Left ventricle myocardium superior (tissue), 1 donor: Measurements from ENCODE around the gene APLF. TPM values are rescaled to one million over a fixed set of nuclear protein-coding genes. Genes with fewer than 3 reads are reported as not detected.

Experiments
- ATAC-seq: fragments of 200-7000 bp; cut with Tn5 transposase; one replicate; pipeline ENCODE4 v1.9.1; 2020; ENCODE audit warnings: mild to moderate bottlenecking, moderate library complexity
- DNase-seq: peaks from one replicate; pipeline ENCODE4 v3.0.0-alpha.2; 2020
- intact Hi-C: fragments of 100-400 bp; cut with micrococcal nuclease; formaldehyde crosslinking; loops from one replicate; pipeline ENCODE4 v1.11.0; 2022
- total RNA-seq: library from RNA; stranded (reverse); fragmentation: NEBNext Ultra II Directional; extraction: Animal tissue kit (Norgen Biotek cat#: 25700); gene quantifications from one replicate; pipeline ENCODE4 v1.2.1, GENCODE V29; 2021
- donor health status: DM: no; HTN: yes; CAD: no; lungs with severe emphysema.

APLF gene
- total RNA-seq, 1 donor from 2014 or later: 3.9 TPM

- DNase-seq (no peak), ATAC-seq (no peak)
- intact Hi-C loops: loop anchor here (10.0 kb wide), 1 partner anchor 59 kb away; no protein-coding TSS in a partner anchor
These were observed 136.7 kb downstream of the APLF start for GRCh38 chr2:68604077-68604476.

GRCh38 chr2:68605939-68606338 lies 138.6 kb downstream of the APLF start:
- no peak for ATAC-seq
- no peak for DNase-seq
- intact Hi-C loops: loop anchor here (10.0 kb wide), 1 partner anchor 61 kb away; no protein-coding TSS in a partner anchor

GRCh38 chr2:68606759-68607158 lies 139.4 kb downstream of the APLF start:
- intact Hi-C loops: loop anchor here (10.0 kb wide), 1 partner anchor 62 kb away; no protein-coding TSS in a partner anchor
- ATAC-seq (no peak), DNase-seq (no peak)

- ATAC-seq: no peak
- intact Hi-C loops: loop anchor here (10.0 kb wide), 1 partner anchor 63 kb away; no protein-coding TSS in a partner anchor
- no peak for DNase-seq
These were observed 140.5 kb downstream of the APLF start for GRCh38 chr2:68607837-68608236.

GRCh38 chr2:68612765-68613519 lies 145.6 kb downstream of the APLF start:
- no peak for DNase-seq
- intact Hi-C loops: no loop called here
- no peak for ATAC-seq

- DNase-seq: no peak
- intact Hi-C loops: no loop called here
- ATAC-seq: no peak
These were observed 153.4 kb downstream of the APLF start for GRCh38 chr2:68620772-68621171.

- ATAC-seq (no peak), DNase-seq (no peak)
- intact Hi-C loops: no loop called here
These were observed 156.4 kb downstream of the APLF start for GRCh38 chr2:68623820-68624219.

- DNase-seq (no peak), ATAC-seq (no peak)
- intact Hi-C loops: no loop called here
These were observed 160.2 kb downstream of the APLF start for GRCh38 chr2:68627615-68628014.

Other genes with a start within 250 kb of the APLF start
- 38.5 TPM for gene PPP3R1, start 215.1 kb upstream of the APLF start, total RNA-seq
- gene CNRIP1, start 147.6 kb upstream of the APLF start, total RNA-seq: 11.1 TPM
- 4.1 TPM for gene PLEK, start 102.3 kb upstream of the APLF start, total RNA-seq
- 0.92 TPM for gene FBXO48, start 291 bp upstream of the APLF start, total RNA-seq
- gene PROKR1, start 176.0 kb downstream of the APLF start, total RNA-seq: not detected